Stimulated activated CD8-positive, alpha-beta memory T cell treated with anti-CD3 and anti-CD28 coated beads, Interleukin-7, amount 100 ng/mL, for 1 hour (primary cell): ENCODE data around the gene SEL1L2.

Experiments
- DNase-seq, 2 donors: peaks; one replicate each; pipeline ENCODE4 v3.0.0-alpha.2; 2020; ENCODE audit warnings: low read depth in 2 of 2

The SEL1L2 gene

DNA sequence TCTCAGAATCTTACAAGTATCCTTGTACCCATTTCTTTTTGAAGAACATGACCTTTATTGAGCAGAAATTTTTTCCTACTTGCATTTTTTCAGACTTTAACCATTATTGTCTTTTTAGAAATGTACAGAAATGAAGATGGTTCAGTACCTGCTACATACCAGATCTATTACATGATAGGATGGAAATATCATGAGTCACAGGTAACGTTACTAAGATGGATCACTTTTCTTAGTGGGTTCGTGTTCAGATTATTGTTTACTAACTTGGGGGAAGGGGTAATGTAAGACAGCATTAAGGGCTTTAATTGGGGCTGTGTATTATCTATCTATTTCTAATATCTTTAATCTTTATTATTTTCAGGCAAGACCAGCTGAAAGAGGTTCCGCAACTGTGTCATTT is 173.7 kb downstream of the SEL1L2 start:
- no peak for DNase-seq

DNA sequence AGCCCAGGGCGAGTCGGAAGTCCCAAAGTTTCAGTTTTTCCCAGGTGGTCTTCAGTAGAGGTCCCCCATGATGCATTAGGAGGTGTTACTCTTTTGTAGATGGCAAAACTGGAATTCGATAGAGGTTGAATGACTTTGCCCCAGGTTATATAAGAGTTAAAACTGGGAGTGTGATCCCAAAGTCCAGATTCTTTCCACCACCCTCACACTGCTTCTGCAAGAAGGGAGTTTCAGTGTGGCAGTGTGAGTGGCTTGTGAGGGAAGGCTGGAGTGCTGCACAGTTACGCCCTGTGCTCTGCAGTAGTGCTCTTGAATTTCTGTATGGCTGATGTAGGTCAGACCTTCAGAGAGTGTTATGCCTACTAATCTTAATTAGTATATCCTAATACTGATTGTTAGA is 175.7 kb downstream of the SEL1L2 start:
- DNase-seq = no peak

DNA sequence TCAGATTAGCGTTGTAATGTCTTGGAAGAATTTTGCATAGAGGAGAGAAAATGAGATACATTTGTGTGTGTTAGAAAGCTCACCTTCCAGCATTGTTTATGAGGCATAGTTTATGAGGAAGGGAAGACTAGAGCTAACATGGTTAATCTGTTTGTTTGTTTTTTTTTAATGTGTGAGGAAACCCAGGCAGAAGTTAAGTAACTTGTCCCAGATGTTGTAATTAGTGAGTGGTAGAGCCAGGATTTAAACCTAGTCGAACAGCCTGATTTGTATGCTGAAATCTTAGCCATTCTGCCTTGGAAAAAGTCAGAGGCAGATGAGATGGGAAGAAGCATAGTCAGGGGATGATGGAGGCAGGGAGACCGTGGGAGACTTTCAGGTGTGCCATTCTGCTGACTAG is 176.5 kb downstream of the SEL1L2 start:
- no peak for DNase-seq

DNA sequence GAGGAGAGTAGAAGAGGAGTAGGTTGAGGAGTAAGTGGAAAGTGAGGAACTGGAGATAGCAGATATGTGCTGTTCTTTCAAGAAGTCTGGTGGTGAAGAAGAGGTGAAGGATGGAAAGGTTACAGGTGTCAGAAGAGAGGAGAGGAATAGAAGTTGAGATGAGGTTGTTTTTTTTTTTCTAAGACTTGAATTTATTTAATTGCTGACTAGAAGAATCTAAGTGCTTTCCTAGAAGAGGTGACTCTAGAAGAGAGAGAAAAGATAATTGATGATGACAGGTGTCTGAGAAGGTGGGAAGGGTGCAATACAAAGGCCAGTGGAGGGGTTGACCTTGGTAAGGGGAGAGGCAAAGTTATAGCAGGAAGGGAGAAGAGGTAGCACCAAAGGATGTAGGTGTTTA is 180.0 kb downstream of the SEL1L2 start:
- no peak for DNase-seq

DNA sequence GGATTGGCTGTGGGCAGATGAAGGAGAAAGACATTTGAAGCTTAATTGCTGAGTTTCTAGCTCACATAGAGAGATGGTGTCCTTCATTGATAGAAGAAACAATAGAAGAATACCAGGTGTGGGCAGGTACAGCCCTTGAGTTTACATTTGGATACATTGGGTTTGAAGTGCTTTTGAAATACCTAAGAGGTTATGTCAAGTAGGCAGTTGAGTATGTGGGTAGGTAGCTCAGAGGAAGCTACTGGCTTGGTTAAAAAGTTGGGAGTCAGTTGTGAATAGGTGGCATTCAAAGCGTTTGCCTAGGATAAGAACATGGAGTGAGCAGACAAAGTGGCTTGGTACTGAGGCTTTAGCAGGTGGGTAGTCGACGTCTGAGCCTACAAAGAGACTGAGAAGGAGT is 180.6 kb downstream of the SEL1L2 start:
- no peak for DNase-seq

DNA sequence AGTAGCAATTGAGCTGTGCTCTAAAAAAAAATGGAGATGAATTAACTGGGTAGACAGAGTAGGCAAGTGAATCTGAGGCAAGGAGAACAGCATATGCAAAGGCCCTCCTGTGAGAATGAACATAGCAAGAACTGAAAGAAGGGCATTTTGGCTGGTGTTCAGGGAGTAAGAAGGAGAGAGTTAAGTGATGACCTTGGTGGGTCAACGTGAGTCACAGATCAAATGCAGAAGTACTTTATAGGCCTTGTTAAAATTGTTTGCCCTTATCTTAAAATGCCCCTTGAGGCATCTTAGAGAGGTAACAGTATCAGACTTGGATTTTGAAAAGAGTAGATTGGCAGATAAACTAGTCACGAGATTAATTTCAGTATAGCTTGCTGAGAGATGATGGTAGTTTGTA is 181.0 kb downstream of the SEL1L2 start:
- DNase-seq = no peak

DNA sequence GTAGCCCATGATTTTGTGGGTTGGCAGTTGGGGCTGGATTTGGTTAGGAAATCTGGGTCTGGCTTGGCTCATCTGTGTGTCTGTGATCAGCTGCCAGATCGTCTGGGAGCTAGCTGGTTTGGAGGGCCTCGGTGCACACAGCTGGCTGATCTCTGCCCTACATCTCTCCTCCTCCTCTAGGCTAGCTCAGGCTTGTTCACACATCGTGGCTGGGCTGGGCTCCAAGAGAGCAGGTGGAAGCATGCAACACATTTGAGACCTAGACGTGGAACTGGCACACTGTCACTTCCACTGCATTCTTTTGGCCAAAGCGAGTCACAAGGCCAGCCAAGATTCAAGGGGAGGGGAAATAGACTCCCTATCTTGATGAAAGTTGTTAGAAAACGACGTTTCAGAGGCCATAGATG is 189.7 kb downstream of the SEL1L2 start:
- DNase-seq = no peak

DNA sequence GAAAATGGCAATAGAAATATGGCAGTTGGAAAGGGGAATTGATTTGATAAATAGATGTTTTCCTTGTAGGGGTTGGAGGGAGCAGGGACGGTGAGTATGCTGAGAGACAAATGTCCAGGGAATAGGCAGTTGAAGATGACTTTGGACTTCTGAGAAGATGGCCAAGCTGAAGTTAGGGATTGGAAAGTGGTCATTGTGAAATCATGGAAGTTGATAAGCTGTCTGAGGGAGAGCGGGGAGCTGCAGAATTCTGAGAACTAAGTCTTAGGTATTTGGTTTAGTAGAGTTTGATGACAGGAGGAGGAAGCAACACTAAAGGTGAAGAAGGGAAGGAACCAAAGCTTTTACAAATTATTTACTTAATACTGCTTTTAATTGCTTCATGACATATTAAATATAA is 190.4 kb downstream of the SEL1L2 start:
- no peak for DNase-seq
